ENCODE data around the gene PES1. TPM values are rescaled to one million over a fixed set of nuclear protein-coding genes. Genes with fewer than 3 reads are reported as not detected.
A peak's percentile ranks its signal among the peaks of the same experiment; 100 is the strongest.
"Not testable (repeated sequence)": the region's sequence is repeated elsewhere in the genome, so short reads cannot be mapped to it uniquely, and the experiment has no call there.

The PES1 gene
- 82.9 TPM for total RNA-seq

- peak; percentile 95 for DNase-seq (ENCODE audit: low spot score)
Measured at GRCh38 chr22:30591588-30592359, at the start of gene PES1. Gene PES1 (minus strand): TSS chr22:30591910. CDS start chr22:30591833, 77 bp downstream.

DNA sequence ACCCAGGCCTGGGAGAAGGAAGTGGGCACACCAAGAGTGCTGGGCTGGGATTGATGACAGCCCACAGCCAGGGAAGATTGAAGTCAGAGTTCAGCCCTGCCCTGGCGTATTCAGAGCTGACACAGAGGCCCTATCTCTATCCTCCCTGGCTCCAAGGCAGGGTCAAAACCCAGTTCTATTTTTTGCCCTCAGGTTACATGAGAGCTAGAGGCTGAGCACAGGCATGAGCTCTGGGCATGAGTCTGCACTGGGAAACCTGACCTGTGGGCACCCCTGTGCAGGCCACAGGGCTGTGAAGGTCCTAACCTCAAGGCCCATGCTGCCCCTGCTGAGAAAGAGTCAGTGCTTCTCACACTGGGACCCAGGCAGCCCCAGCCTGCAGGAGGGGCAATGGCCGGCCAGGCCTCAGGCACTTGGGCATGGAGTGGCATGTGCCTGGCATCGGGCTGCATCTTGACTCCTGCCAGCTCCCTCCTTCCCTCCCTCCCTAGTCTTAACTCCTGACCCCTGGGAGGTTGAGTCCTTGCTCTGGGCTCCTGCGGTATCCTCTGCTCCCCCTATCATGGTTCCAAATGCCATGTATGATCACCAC is 49.2 kb upstream of the PES1 start:
- no peak for DNase-seq (ENCODE audit: low spot score)

DNA sequence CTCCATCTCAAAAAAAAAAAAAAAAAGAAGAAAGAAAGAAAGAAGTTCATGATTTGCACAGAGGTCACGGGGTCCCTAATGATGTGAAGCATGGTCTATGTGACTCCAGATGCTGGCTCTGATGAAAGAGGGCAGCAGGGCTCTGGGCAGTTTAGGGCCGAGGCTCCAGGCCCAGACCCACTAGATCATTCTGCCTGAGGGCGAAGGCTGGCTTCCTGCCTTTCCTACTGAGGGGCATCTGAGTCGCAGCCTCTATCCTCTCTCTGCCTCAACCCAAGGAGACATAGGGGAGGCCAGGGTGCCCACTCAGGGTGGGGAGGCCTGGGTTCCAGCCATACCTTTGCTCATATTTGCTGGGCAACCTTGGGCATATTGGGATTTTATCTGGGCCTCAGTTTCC is 48.7 kb upstream of the PES1 start:
- no peak for DNase-seq (ENCODE audit: low spot score)

GRCh38 chr22:30637701-30638114 is 46.0 kb upstream of the PES1 start:
- DNase-seq (ENCODE audit: low spot score), result no peak

DNA sequence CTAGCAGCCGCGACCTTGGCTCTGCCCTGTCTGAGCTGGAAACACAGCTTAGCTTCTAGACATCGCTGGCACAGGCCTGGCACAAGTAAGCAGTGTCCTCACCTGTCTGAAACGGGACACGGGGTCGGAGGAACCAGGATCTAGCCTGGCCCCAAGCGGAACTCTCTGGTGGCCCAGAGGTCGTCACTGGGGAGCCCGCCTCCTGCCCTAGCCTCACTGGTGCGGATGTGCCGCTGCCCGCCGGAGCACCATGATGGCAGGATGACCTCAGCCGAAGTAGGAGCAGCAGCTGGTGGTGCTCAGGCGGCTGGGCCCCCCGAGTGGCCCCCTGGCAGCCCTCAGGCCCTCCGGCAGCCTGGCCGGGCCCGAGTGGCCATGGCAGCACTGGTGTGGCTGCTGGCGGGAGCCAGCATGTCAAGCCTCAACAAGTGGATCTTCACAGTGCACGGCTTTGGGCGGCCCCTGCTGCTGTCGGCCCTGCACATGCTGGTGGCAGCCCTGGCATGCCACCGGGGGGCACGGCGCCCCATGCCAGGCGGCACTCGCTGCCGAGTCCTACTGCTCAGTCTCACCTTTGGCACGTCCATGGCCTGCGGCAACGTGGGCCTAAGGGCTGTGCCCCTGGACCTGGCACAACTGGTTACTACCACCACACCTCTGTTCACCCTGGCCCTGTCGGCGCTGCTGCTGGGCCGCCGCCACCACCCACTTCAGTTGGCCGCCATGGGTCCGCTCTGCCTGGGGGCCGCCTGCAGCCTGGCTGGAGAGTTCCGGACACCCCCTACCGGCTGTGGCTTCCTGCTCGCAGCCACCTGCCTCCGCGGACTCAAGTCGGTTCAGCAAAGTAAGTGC is 44.7 kb upstream of the PES1 start:
- DNase-seq (ENCODE audit: low spot score), result peak; percentile 55

GRCh38 chr22:30635273-30636225 is 43.8 kb upstream of the PES1 start, which contains the start of gene SLC35E4:
Gene SLC35E4 (plus strand): TSS chr22:30635781. CDS start chr22:30636451, 670 bp downstream.
- DNase-seq (ENCODE audit: low spot score), result peak; percentile 96

GRCh38 chr22:30634471-30635233 is 42.9 kb upstream of the PES1 start:
- DNase-seq (ENCODE audit: low spot score), result peak; percentile 90

DNA sequence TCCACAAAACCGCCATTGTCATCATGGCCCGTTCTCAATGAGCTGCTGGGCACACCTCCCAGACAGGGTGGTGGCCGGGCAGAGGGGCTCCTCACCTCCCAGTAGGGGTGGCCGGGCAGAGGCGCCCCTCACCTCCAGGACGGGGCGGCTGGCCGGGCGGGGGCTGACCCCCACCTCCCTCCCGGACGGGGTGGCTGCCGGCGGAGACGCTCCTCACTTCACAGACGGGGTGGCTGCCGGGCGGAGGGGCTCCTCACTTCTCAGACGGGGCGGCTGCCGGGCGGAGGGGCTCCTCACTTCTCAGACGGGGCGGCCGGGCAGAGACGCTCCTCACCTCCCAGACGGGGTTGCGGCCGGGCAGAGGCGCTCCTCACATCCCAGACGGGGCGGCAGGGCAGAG is 39.8 kb upstream of the PES1 start:
- DNase-seq (ENCODE audit: low spot score), result not testable (repeated sequence)

DNA sequence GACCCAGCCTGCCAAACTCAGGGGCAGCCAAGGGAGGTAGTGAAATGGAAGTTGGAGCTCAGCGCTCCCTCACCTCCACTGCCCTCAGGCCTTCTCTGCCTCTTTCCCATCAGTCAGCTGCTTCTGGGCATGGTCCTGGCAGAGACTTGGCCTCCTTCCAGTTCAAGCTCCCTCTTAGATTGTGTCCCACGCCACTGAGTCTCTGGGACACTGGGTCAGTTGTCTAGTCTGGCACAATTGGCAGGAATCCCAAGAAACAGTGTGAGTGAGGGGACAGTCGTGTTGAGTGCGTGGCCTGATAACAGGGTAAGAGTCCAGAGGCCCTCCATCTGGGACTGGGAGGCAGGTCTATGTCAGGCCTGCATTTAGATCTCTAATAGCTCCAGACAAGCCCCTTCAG is 36.8 kb upstream of the PES1 start:
- DNase-seq (ENCODE audit: low spot score), result no peak

DNA sequence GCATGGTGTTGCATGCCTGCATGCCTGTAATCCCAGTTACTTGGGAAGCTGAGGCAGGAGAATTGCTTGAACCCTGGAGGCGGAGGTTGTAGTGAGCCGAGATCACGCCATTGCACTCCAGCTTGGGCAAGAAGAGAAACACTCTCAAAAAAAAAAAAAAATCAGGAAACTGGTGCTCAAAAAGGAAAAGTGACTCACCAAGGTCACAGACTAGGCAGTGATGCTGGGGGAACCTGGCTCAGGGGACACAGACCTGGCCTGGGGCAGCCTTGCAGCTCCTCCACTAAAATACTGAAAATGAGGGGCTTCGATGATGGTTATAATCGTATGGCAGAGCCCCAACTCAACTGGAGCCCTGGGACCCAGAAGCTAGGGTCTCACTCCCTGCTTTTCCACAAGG is 35.8 kb upstream of the PES1 start:
- DNase-seq (ENCODE audit: low spot score), result no peak

DNA sequence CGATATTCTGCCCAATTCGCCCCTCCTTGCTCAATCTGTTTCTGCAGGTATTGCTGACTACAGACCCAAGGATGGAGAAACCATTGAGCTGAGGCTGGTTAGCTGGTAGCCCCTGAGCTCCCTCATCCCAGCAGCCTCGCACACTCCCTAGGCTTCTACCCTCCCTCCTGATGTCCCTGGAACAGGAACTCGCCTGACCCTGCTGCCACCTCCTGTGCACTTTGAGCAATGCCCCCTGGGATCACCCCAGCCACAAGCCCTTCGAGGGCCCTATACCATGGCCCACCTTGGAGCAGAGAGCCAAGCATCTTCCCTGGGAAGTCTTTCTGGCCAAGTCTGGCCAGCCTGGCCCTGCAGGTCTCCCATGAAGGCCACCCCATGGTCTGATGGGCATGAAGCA is 34.7 kb upstream of the PES1 start:
- DNase-seq (ENCODE audit: low spot score), result no peak

DNA sequence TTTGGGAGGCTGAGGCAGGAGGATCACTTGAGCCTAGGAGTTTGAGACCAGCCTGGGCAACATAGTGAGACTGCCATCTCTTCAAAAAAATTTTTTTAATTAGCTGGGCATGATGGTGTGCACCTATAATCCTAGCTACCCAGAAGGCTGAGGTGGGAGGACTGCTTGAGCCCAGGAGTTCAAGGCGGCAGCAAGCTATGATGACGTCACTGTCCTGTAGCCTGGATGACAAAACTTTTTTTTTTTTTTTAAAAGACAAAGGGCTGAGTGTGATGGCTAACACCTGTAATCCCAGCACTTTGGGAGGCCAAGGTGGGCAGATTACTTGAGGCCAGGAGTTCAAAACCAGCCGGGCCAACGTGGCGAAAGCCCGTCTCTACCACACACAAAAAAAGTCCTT is 28.2 kb upstream of the PES1 start:
- not testable (repeated sequence) for DNase-seq (ENCODE audit: low spot score)

- no peak for DNase-seq (ENCODE audit: low spot score)
Measured at GRCh38 chr22:30617819-30618218, 26.1 kb upstream of the PES1 start.

DNA sequence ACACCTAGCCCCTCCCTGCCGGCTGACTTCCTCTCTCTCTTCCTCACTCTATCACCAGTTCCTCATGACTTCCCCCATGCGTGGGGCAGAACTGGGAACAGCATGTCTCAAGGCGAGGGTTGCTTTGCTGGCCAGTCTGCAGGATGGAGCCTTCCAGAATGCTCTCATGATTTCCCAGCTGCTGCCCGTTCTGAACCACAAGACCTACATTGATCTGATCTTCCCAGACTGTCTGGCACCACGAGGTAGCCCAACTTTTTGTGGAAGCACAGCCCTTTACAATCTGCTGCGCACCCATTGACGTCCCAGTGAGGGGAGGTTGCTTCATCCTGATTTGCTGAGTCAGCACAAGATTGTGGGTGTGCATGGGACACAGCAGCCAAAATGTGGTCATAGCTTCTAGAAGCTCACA is 23.8 kb upstream of the PES1 start:
- no peak for DNase-seq (ENCODE audit: low spot score)

GRCh38 chr22:30614879-30615278 is 23.2 kb upstream of the PES1 start:
- no peak for DNase-seq (ENCODE audit: low spot score)

- no peak for DNase-seq (ENCODE audit: low spot score)
Measured at GRCh38 chr22:30614268-30614667, 22.6 kb upstream of the PES1 start.

DNA sequence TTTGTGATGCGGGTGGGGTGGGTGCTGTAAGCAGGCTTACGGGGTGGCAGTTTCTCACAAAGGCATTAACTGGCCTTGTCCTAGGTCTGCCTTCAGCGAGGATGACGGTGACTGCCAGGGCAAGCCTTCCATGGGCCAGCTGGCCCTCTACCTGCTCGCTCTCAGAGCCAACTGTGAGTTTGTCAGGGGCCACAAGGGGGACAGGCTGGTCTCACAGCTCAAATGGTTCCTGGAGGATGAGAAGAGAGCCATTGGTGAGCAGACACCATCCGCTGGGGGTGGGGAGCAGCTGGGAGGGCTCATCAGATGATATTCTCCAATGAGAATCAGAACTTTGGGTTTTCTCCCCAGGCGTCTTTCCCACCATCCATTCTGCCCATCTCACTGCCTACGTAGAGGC is 21.1 kb upstream of the PES1 start:
- DNase-seq (ENCODE audit: low spot score), result no peak

- no peak for DNase-seq (ENCODE audit: low spot score)
Measured at GRCh38 chr22:30611197-30611596, 19.5 kb upstream of the PES1 start.

DNA sequence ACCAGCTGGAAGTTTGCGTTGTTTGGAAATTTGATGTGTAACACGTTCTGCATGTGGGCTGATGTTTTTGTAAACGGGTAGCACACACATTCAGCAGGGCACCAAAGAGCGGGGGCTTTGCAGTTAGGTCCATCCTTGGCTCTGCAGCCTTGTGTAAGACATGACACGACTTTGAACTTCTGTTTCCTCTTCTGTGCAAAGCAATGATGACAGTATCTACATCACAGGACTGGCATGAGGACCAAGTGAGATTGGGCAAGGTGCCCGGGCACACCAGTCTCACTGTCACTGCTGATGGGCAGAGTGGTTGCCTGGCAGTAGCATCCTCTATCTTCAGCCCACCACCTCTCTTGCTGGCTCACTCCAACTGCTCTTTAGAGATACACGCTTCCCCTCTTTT is 18.6 kb upstream of the PES1 start:
- no peak for DNase-seq (ENCODE audit: low spot score)

Measured in ureter (tissue), 1 donor.